Liver (tissue), 3 donors: Measurements from ENCODE around the gene STXBP6.

Experiments used
- ATF3 ChIP-seq: IDR thresholded peaks from 2 replicates; pipeline ENCODE4 v1.6.1; 2016; ENCODE audit warnings: antibody characterized with exemption
- FOXA1 ChIP-seq: IDR thresholded peaks from 2 replicates; pipeline ENCODE4 v1.6.1; 2016; ENCODE audit warnings: antibody characterized with exemption
- RAD21 ChIP-seq, 2 donors: IDR thresholded peaks; 2 replicates each; pipeline ENCODE4 v1.6.1; 2016; ENCODE audit warnings: antibody characterized with exemption in 2 of 2, mild to moderate bottlenecking in 2 of 2
- TAF1 ChIP-seq: conservative IDR thresholded peaks from 2 replicates; pipeline ENCODE4 v1.6.1; 2016; ENCODE audit warnings: antibody characterized with exemption, mild to moderate bottlenecking
- TF ChIP-seq, protein P1 (sequence below): fragments of 150-350 bp; IDR thresholded peaks from 2 replicates; pipeline ENCODE4 v1.5.1; 2017; ENCODE audit warnings: improper control_type of control experiment, low read depth, low read length; ENCODE audit not compliant: missing input control
- donor health status: healthy.
- donor health status: healthy.

DNA sequence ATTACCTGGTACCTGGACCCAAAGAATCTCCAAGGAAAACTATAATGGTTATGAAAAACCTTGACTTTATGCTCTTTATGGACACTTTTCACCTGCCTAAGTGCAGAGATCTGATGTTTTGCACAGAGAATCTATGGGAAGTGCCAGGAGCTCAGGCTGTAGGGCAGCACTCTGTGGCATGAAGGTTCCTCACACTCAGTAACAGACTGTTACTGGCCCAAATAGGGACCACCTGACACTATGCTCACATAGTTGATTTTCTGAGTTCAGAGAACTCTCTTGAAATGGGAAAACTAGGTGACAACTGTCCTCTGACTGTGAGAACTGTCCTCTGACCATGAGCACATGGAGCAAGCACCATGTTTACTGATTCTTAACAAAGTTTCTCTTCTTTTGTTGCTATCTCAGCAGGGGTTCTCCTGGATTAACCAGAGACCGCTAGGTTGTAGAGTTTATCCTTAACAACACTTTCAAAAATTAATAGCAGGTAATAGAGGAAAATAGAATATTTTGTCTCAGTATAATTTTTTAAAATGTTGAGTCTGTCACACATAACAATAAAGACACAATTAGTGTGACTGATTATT, 101.6 kb downstream of the STXBP6 start:
- TF ChIP-seq TAF1, result no peak
- TF ChIP-seq FOXA1, result no peak
- TF ChIP-seq, protein P1, sequence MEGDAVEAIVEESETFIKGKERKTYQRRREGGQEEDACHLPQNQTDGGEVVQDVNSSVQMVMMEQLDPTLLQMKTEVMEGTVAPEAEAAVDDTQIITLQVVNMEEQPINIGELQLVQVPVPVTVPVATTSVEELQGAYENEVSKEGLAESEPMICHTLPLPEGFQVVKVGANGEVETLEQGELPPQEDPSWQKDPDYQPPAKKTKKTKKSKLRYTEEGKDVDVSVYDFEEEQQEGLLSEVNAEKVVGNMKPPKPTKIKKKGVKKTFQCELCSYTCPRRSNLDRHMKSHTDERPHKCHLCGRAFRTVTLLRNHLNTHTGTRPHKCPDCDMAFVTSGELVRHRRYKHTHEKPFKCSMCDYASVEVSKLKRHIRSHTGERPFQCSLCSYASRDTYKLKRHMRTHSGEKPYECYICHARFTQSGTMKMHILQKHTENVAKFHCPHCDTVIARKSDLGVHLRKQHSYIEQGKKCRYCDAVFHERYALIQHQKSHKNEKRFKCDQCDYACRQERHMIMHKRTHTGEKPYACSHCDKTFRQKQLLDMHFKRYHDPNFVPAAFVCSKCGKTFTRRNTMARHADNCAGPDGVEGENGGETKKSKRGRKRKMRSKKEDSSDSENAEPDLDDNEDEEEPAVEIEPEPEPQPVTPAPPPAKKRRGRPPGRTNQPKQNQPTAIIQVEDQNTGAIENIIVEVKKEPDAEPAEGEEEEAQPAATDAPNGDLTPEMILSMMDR, result no peak
- TF ChIP-seq RAD21 (IDR thresholded peaks at IDR 0.05), result no peak
- TF ChIP-seq ATF3, result no peak
